Natural killer cell (primary cell): ENCODE data around the gene SRPK2. TPM values are rescaled to one million over a fixed set of nuclear protein-coding genes. Genes with fewer than 3 reads are reported as not detected.
A peak's percentile ranks its signal among the peaks of the same experiment; 100 is the strongest.

Experiments
- ATAC-seq, 3 donors: fragments of 150-1000 bp in 2 of 3; fragments of 200-7000 bp in 1 of 3; cut with Tn5 transposase; 1 replicate in 1 of 3; 2 replicates in 2 of 3; pipeline ENCODE4 v1.10.0; 2021; ENCODE audit warnings: mild to moderate bottlenecking in 2 of 3, moderate library complexity in 2 of 3
- DNase-seq, 2 donors: peaks; one replicate each; pipeline versions ENCODE4 v3.0.0 to v3.0.0-alpha.2; 2013 to 2021; ENCODE audit warnings: mixed read lengths in 1 of 2
- H3K27ac ChIP-seq: one replicate; pipeline ENCODE4 v1.5.1; 2013; ENCODE audit warnings: mild to moderate bottlenecking, low read length
- H3K27me3 ChIP-seq: one replicate; pipeline ENCODE4 v1.6.1; 2013; ENCODE audit warnings: low read length; ENCODE audit not compliant: control insufficient read depth, insufficient read depth
- H3K36me3 ChIP-seq: one replicate; pipeline ENCODE4 v1.6.1; 2013; ENCODE audit warnings: low read length; ENCODE audit not compliant: control insufficient read depth, insufficient read depth
- H3K4me1 ChIP-seq: one replicate; pipeline ENCODE4 v1.6.1; 2013; ENCODE audit warnings: low read length; ENCODE audit not compliant: control insufficient read depth, insufficient read depth
- H3K4me3 ChIP-seq: one replicate; pipeline ENCODE4 v1.5.1; 2013; ENCODE audit warnings: low read length
- H3K9me3 ChIP-seq: one replicate; pipeline ENCODE4 v1.6.1; 2013; ENCODE audit warnings: low read length; ENCODE audit not compliant: control insufficient read depth, insufficient read depth
- H3K27ac Mint-ChIP-seq, 2 donors: one replicate each; pipeline ENCODE4 v1.8.0; 2022; ENCODE audit warnings: mild to moderate bottlenecking in 2 of 2, mixed read lengths in 2 of 2, moderate library complexity in 1 of 2
- H3K27me3 Mint-ChIP-seq, 2 donors: one replicate each; pipeline ENCODE4 v1.8.0; 2022; ENCODE audit warnings: low read depth in 2 of 2, mixed read lengths in 2 of 2
- H3K36me3 Mint-ChIP-seq: one replicate; pipeline ENCODE4 v1.8.0; 2022; ENCODE audit warnings: mixed read lengths
- H3K4me1 Mint-ChIP-seq, 2 donors: one replicate each; pipeline ENCODE4 v1.8.0; 2022; ENCODE audit warnings: mixed read lengths in 2 of 2
- H3K4me3 Mint-ChIP-seq: one replicate; pipeline ENCODE4 v1.8.0; 2022; ENCODE audit warnings: mild to moderate bottlenecking, moderate library complexity, mixed read lengths
- H3K9me3 Mint-ChIP-seq, 2 donors: one replicate each; pipeline ENCODE4 v1.8.0; 2022; ENCODE audit warnings: mixed read lengths in 2 of 2
- WGBS: methylation state at CpG from one replicate; pipeline ENCODE4 v1.1.7; 2013; ENCODE audit warnings: missing lambda C conversion rate; ENCODE audit not compliant: insufficient coverage; 5-methylcytosine and 5-hydroxymethylcytosine counted together
- intact Hi-C: fragments of 100-400 bp; cut with micrococcal nuclease; formaldehyde crosslinking; loops from one replicate; pipeline ENCODE4 v1.14.2; 2022
- total RNA-seq, 4 donors: library from RNA; stranded (reverse); fragments of 120-200 nt in 1 of 4; gene quantifications; one replicate each; pipeline versions ENCODE4 v1.2.3 to v1.2.4, GENCODE V29; 2013 to 2022
- TF ChIP-seq, protein P1 (sequence below): fragments of 200-600 bp; IDR thresholded peaks from one replicate; pipeline ENCODE4 v1.8.0; 2022; ENCODE audit warnings: antibody characterized with exemption

The SRPK2 gene
- total RNA-seq, 3 donors from 2014 or later (not counting 1 experiment from before 2014, with no cell fraction given), result 103 to 121 (median 108) TPM

DNA sequence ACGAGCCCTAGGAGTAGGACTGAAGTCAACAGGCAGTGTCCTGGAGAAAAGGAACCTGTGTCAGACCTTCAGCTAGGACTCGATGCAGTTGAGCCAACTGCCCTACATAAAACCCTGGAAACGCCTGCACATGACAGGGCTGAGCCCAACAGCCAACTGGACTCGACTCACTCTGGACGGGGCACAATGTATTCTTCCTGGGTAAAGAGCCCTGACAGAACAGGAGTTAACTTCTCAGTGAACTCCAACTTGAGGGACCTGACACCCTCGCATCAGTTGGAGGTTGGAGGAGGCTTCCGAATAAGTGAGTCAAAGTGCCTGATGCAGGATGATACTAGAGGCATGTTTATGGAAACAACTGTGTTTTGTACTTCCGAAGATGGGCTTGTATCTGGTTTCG is 281.3 kb downstream of the SRPK2 start:
- Mint-ChIP-seq H3K27ac (peak overlapping the region; percentile 9 to 83), H3K4me3 (no peak overlapping the region), H3K9me3 (no peaks in the 10 kb centered on the region), H3K27me3 (no peaks in the 10 kb centered on the region), H3K4me1 (peaks cover 6 to 19% of the 10 kb centered on the region in 2 donors), H3K36me3 (peaks cover 37% of the 10 kb centered on the region)
- no peak for ATAC-seq
- no peaks in the 10 kb centered on the region for H3K27me3 ChIP-seq
- H3K27ac ChIP-seq, result no peak overlapping the region
- H3K4me3 ChIP-seq, result no peak overlapping the region
- H3K36me3 ChIP-seq, result peaks cover 94% of the 10 kb centered on the region
- no peaks in the 10 kb centered on the region for H3K9me3 ChIP-seq
- no peak for DNase-seq
- 97% methylated on average over 9 of the region's 9 CpGs for WGBS
- H3K4me1 ChIP-seq, result no peaks in the 10 kb centered on the region
- TF ChIP-seq, protein P1, sequence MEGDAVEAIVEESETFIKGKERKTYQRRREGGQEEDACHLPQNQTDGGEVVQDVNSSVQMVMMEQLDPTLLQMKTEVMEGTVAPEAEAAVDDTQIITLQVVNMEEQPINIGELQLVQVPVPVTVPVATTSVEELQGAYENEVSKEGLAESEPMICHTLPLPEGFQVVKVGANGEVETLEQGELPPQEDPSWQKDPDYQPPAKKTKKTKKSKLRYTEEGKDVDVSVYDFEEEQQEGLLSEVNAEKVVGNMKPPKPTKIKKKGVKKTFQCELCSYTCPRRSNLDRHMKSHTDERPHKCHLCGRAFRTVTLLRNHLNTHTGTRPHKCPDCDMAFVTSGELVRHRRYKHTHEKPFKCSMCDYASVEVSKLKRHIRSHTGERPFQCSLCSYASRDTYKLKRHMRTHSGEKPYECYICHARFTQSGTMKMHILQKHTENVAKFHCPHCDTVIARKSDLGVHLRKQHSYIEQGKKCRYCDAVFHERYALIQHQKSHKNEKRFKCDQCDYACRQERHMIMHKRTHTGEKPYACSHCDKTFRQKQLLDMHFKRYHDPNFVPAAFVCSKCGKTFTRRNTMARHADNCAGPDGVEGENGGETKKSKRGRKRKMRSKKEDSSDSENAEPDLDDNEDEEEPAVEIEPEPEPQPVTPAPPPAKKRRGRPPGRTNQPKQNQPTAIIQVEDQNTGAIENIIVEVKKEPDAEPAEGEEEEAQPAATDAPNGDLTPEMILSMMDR, result no peak
- intact Hi-C loops, result no loop called here

- H3K27me3 Mint-ChIP-seq, result no peaks in the 10 kb centered on the region
- Histone ChIP-seq H3K27ac (no peak overlapping the region), H3K36me3 (peaks cover 94% of the 10 kb centered on the region), H3K4me3 (no peak overlapping the region), H3K9me3 (no peaks in the 10 kb centered on the region), H3K27me3 (no peaks in the 10 kb centered on the region), H3K4me1 (no peaks in the 10 kb centered on the region)
- H3K9me3 Mint-ChIP-seq, result no peaks in the 10 kb centered on the region
- TF ChIP-seq, protein P1, result no peak
- peaks cover 28% of the 10 kb centered on the region for H3K36me3 Mint-ChIP-seq
- no peak overlapping the region for H3K4me3 Mint-ChIP-seq
- DNase-seq (no peak), ATAC-seq (no peak)
- H3K27ac Mint-ChIP-seq, result peak overlapping the region; percentile 63 to 83
- 82% methylated on average over 4 of the region's 6 CpGs for WGBS
- intact Hi-C loops, result no loop called here
- peaks cover 6 to 13% of the 10 kb centered on the region in 2 donors for H3K4me1 Mint-ChIP-seq
Measured at GRCh38 chr7:105106473-105106872, 282.2 kb downstream of the SRPK2 start.

GRCh38 chr7:105105579-105105978 is 283.1 kb downstream of the SRPK2 start:
- TF ChIP-seq, protein P1, result no peak
- Mint-ChIP-seq H3K4me1 (peaks cover 13 to 20% of the 10 kb centered on the region in 2 donors), H3K4me3 (no peak overlapping the region), H3K27me3 (no peaks in the 10 kb centered on the region), H3K9me3 (no peaks in the 10 kb centered on the region), H3K27ac (peak overlapping the region; percentile 63 to 83), H3K36me3 (peaks cover 20% of the 10 kb centered on the region)
- Histone ChIP-seq H3K27ac (no peak overlapping the region), H3K36me3 (peaks cover 93% of the 10 kb centered on the region), H3K4me1 (no peaks in the 10 kb centered on the region), H3K27me3 (no peaks in the 10 kb centered on the region), H3K4me3 (no peak overlapping the region), H3K9me3 (no peaks in the 10 kb centered on the region)
- intact Hi-C loops, result no loop called here
- DNase-seq (no peak), ATAC-seq (no peak)
- 100% methylated on average over 2 of the region's 2 CpGs for WGBS
